ENCODE results near the gene PRXL2A.
"Not testable (repeated sequence)": the region's sequence is repeated elsewhere in the genome, so short reads cannot be mapped to it uniquely, and the experiment has no call there.

The PRXL2A gene

GRCh38 chr10:80411681-80412220 is 3.4 kb downstream of the PRXL2A start:
- no peak for DNase-seq

- peak; percentile 34 for DNase-seq
Observed at GRCh38 chr10:80412486-80412885, 4.1 kb downstream of the PRXL2A start.

GRCh38 chr10:80413271-80413996 is 5.1 kb downstream of the PRXL2A start:
- DNase-seq: peak; percentile 75

- no peak for DNase-seq
Observed at GRCh38 chr10:80414142-80414895, 6.0 kb downstream of the PRXL2A start.

- no peak for DNase-seq
Observed at GRCh38 chr10:80415734-80416478, 7.6 kb downstream of the PRXL2A start.

- no peak for DNase-seq
Observed at GRCh38 chr10:80416479-80417098, 8.2 kb downstream of the PRXL2A start.

GRCh38 chr10:80417256-80417655 is 8.9 kb downstream of the PRXL2A start:
- DNase-seq: not testable (repeated sequence)

- no peak for DNase-seq
Observed at GRCh38 chr10:80421050-80421706, 12.8 kb downstream of the PRXL2A start.

GRCh38 chr10:80421707-80422536 is 13.6 kb downstream of the PRXL2A start:
- DNase-seq: peak; percentile 73

- no peak for DNase-seq
Observed at GRCh38 chr10:80425901-80426300, 17.6 kb downstream of the PRXL2A start.

GRCh38 chr10:80427541-80427940 is 19.2 kb downstream of the PRXL2A start:
- DNase-seq: no peak

GRCh38 chr10:80429521-80429973 is 21.2 kb downstream of the PRXL2A start:
- no peak for DNase-seq

GRCh38 chr10:80433134-80433533 is 24.8 kb downstream of the PRXL2A start:
- no peak for DNase-seq

GRCh38 chr10:80436446-80437098 is 28.2 kb downstream of the PRXL2A start:
- DNase-seq: peak; percentile 30

GRCh38 chr10:80437227-80437626 is 28.9 kb downstream of the PRXL2A start:
- no peak for DNase-seq

- DNase-seq: no peak
Observed at GRCh38 chr10:80441831-80442230, 33.5 kb downstream of the PRXL2A start.

- no peak for DNase-seq
Observed at GRCh38 chr10:80442879-80443278, 34.5 kb downstream of the PRXL2A start.

GRCh38 chr10:80443531-80443974 is 35.2 kb downstream of the PRXL2A start:
- DNase-seq: peak; percentile 58

GRCh38 chr10:80444124-80444523 is 35.8 kb downstream of the PRXL2A start:
- no peak for DNase-seq

GRCh38 chr10:80444646-80445319 is 36.4 kb downstream of the PRXL2A start:
- peak; percentile 70 for DNase-seq

Measured in MV-4-11 (cell line).